H4 (cell line): ENCODE data around the gene COL19A1. TPM values are rescaled to one million over a fixed set of nuclear protein-coding genes. Genes with fewer than 3 reads are reported as not detected.

Experiments
- DNase-seq: peaks from one replicate; pipeline ENCODE4 v3.0.0-alpha.2; 2015; ENCODE audit warnings: low spot score
- total RNA-seq: library from RNA; depleted of rRNA; stranded (reverse); fragments of >200 nt; shearing (Covaris generic); gene quantifications from 2 replicates; pipeline ENCODE4 v1.2.3, GENCODE V29; 2014

Gene COL19A1
- total RNA-seq, 1 experiment from 2014 or later: 1.5 TPM

DNA sequence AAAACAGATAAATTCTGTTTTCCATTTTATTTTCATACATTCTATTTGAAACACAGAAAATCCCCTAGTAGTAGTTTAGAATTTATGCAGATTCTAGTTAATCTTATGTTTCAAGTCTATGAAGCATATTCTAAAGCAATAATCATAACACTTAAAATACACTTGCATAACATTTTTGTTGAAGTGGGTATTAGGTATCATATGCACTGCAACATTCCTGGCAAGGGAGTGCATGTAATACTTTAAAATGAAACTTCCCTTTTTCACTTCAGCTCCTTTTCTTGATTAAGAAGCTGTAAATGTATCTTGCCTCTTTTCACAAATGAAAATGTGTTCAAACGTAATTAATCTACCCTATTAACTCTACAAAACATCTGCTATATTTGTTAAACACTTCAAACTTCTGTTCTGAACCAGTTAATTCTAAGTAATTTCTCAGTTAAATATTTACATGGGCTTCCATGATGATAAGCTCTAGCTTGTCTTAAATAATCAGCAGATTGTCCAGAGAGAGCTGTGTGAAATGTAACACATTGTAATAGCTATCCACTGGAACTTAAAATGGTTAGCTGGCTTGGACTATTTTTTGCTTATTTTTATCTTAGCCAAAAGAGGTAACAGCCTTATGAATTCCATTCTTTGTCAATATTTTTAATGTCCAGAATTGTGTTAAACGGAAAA lies 192.8 kb downstream of the COL19A1 start:
- no peak for DNase-seq

DNA sequence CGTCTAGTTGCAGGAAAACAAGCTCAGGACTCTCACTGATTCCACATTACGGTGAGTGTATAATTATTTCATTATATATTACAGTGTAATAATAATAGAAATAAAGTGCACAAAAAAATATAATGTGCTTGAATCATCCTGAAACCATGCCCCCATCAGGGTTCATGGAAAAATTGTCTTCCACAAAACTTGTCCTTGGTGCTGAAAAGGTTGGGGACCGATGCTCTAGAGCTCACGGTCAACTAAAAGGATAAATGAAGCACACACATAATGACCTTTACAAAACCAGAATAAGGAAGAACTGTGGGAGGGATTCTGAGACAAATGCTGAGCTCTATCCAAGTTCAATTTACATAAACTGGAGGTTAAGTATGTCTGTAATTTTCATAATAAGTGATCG lies 194.3 kb downstream of the COL19A1 start:
- no peak for DNase-seq

DNA sequence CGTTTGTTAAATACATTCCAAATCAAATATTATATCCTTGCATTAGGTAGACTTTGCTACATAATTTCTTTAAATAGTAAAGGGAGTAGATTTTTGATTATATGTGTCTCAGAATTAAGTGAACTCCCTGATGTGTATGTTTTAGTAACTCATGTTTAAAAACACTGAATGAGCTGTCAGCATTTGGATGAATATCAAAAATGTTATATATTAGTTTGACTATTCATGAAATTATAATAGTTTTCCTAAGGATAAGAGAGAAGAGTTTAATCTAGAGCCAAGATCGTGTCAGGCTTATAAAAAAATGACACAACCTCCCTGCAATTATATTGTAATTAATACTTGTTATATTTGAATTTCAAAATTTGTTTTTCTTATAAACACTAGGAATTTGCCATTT lies 195.2 kb downstream of the COL19A1 start:
- no peak for DNase-seq

- no peak for DNase-seq
Observed at GRCh38 chr6:70062010-70062409, 195.7 kb downstream of the COL19A1 start.

DNA sequence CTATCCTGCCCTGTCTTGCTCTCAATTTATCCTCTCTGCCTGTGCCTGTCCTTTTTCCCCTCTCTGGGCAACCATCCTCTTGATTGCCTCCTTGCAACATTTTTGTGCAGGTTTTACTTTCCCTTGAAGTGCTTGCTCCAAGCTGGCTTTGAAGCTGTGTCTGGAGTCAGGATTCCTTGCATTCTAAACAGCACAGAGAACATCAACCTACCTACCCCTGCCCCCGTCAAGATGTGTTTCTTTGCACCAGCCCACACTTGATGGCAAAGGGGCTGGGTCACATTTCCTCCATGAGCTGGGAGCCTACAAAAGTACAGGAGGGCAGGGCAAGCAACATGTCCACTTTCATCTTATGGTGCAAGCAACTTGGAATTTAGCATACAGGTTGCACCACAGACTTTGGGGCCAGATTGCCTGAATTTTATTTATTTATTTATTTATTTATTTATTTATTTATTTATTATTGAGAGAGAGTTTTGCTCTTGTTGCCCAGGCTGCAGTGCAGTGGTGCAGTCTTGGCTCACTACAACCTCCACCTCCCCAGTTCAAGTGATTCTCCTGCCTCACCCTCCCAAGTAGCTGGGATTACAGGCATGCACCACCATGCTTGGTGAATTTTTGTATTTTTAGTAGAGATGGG lies 206.3 kb downstream of the COL19A1 start:
- DNase-seq: no peak

DNA sequence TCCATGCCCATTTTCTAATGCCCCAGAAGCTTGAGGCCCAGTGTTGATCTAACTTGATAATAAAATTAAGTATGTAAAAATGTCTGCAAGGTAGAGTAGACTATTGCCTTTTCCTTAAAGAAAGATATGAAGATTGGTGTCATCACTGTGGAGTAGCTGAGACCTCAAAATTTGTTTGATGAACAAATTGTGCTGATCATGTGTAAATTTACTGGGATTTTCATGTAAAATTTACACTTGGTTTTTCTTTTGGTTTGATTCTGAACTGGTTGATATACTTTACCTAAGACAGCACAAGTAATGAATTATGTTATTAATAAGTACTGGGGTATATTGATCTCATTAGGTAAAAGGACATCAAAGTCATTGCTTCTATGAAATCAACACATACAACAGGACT lies 207.3 kb downstream of the COL19A1 start:
- DNase-seq: no peak

- DNase-seq: no peak
Observed at GRCh38 chr6:70079241-70079640, 212.9 kb downstream of the COL19A1 start.

DNA sequence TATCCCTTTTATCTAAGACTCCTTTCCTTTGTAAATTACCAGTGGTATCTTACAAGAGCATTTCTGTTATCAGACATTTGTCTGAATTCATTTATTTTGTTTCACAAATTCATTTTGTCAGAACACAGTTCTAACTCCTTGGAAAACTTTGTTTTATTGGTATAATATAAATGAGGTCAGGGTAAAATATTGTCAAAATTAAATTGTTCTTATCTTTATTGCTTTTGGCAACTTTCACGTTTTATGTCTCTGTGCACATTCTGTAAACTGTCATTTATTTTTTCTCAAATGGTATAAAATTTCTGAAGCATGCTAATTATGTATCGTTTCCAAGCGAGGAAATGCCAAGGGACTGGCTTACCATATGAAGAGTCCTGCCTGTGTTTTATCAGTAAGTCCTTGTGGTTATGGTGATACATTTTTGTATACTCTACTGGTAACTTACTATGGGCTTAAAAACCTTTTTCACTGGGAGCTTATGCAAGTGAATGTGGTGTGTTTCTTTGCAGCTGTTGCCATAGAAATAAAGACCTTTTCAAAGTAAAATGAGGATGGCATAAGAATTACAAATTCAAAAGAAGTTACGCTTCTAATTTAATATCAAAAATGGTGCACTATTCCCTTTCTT lies 214.2 kb downstream of the COL19A1 start:
- no peak for DNase-seq

GRCh38 chr6:70082830-70083229 lies 216.5 kb downstream of the COL19A1 start:
- no peak for DNase-seq

DNA sequence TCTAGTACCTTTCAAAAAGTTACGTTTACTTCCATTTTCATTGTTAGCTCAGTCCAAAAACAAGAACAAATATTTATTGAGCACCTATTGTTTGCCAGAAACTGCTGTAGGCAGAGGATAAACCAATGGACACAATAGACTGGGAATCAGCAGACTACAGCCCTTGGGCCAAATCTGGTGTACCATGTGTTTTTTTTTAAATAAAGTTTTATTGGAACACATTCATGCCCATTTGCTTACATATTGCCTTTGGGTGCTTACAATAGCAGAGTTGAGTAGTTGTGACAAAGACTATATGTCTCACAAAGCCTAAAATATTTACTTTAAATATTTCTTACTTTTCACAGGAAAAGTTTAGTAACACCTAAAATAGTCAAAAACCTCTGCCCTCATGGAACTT lies 220.4 kb downstream of the COL19A1 start:
- DNase-seq: no peak

- DNase-seq: no peak
Observed at GRCh38 chr6:70094156-70094555, 227.8 kb downstream of the COL19A1 start.

GRCh38 chr6:70099732-70100131 lies 233.4 kb downstream of the COL19A1 start:
- DNase-seq: no peak

DNA sequence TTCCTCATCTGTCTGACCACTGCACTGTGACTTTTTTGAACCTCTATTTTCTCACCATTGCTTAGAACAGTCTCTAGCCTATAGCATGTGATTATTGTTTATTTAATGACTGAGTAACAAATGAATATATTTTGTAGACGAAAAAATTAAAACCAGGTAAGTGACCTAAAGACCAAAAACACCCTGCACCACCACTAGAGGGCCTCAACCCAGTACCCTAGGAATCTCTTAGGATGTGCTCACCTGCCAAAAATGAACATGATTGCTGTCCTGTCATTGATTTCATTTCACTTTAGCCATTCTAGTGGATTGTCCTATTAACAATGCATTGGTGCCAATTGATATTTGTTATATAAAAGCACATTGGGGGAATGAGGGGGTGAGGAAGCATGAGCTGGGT lies 237.4 kb downstream of the COL19A1 start:
- DNase-seq: no peak

- peak; percentile 39 for DNase-seq
Observed at GRCh38 chr6:70107852-70108629, 241.7 kb downstream of the COL19A1 start.

- DNase-seq: no peak
Observed at GRCh38 chr6:70110126-70111022, 244.0 kb downstream of the COL19A1 start.

GRCh38 chr6:70111737-70112136 lies 245.4 kb downstream of the COL19A1 start:
- DNase-seq: no peak

DNA sequence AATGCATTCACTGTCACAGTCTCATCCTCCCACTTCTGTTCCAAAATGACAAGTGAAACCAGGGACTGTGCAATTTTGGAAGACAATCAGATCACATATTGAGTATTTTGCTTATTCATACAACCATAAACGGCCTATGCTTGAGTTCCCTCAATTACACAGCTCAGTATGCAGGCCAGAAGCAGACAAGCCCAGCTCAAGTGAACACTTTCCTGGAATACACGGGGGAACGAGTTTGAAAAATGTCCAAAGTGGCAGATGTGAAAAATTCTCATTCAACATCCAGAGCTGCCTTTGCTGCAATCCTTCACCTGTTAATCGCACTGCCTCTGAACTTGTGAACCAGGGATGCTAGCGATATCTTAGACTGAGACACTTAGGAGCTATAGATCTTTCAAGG lies 246.4 kb downstream of the COL19A1 start:
- no peak for DNase-seq

DNA sequence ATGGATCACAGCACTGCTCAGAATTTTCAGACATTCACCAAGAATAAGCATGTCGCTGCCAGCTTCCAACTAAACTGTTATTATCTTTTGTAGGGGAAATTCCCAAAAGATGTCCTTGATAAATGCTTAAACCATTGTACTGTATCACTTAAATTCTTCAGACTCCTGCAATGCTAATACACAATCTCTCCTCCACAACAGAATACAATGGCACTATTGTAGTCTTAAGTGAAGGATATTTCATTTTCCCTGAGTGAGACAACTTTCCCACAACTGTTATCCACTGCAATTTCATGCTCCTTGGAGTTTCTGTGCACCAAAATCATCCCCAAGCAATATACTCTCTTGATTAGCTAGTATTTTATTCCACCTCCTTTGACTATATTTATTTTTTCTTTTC lies 246.8 kb downstream of the COL19A1 start:
- DNase-seq: no peak

- no peak for DNase-seq
Observed at GRCh38 chr6:70118670-70119069, 252.3 kb downstream of the COL19A1 start.

DNA sequence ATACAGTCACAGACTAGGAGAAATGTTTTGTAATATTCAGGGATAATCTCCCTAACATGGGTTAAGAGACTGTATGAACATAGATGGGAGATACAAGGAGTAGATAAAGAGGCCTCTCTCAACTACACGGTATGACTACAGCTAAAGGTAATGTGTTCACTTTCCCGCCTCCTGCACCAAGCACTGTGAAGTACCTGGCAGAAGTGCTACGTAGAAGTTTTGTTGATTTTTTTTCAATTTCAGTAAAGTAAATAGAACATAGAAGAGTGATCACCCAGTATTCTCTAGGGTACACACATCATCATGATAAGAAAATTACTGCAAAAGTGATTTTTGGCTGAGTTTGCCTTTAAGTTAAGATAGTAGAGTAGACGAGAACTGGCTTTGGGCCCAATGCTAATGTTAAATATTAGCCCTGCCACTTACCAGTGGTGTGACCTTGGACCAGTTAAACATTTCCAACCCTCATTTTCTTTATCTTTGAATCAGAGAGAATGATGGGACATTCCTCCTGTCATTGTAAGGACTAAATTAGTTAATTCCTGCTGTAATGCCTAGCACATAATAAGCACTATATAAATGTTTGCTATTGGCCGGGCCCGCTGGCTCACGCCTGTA lies 253.0 kb downstream of the COL19A1 start:
- no peak for DNase-seq

- no peak for DNase-seq
Observed at GRCh38 chr6:70124443-70124842, 258.1 kb downstream of the COL19A1 start.
